MCF 10A (cell line): ENCODE results near the gene NT5DC3. TPM values are rescaled to one million over a fixed set of nuclear protein-coding genes. Genes with fewer than 3 reads are reported as not detected.

Experiments
- BruUV-seq: library from RNA; stranded (reverse); fragments of 400-500 nt; replicated peaks from 2 replicates; lab custom pipeline; 2021; lab: Mats Ljungman, UMichigan
- CTCF ChIA-PET: fragments of 300-600 bp; sonication (Branson Sonifier 250); formaldehyde crosslinking; extraction: SDS; loops from one replicate; lab custom pipeline; 2021; ENCODE audit warnings: antibody characterized with exemption, inconsistent platforms; lab: Yijun Ruan, JAX
- POLR2A ChIA-PET: fragments of 300-600, 350-650 bp; sonication (Branson Sonifier 250); formaldehyde crosslinking; extraction: SDS; loops from one replicate; lab custom pipeline; 2020; ENCODE audit warnings: antibody characterized with exemption, inconsistent platforms; lab: Yijun Ruan, JAX
- DNase-seq: peaks from one replicate; pipeline ENCODE4 v3.0.0-alpha.2; 2018; ENCODE audit not compliant: unreplicated experiment
- H3K27ac Mint-ChIP-seq: one replicate; pipeline ENCODE4 v1.8.0; 2022; ENCODE audit warnings: mild to moderate bottlenecking, low read depth, mixed read lengths; ENCODE audit not compliant: unreplicated experiment
- H3K27me3 Mint-ChIP-seq: one replicate; pipeline ENCODE4 v1.8.0; 2022; ENCODE audit warnings: mixed read lengths; ENCODE audit not compliant: insufficient read depth, unreplicated experiment
- H3K36me3 Mint-ChIP-seq: one replicate; pipeline ENCODE4 v1.8.0; 2022; ENCODE audit warnings: mild to moderate bottlenecking, moderate library complexity, mixed read lengths; ENCODE audit not compliant: insufficient read depth, unreplicated experiment
- H3K4me1 Mint-ChIP-seq: one replicate; pipeline ENCODE4 v1.8.0; 2022; ENCODE audit warnings: mixed read lengths; ENCODE audit not compliant: insufficient read depth, unreplicated experiment
- H3K4me3 Mint-ChIP-seq: one replicate; pipeline ENCODE4 v1.8.0; 2022; ENCODE audit warnings: mild to moderate bottlenecking, moderate library complexity, mixed read lengths; ENCODE audit not compliant: unreplicated experiment
- H3K9me3 Mint-ChIP-seq: one replicate; pipeline ENCODE4 v1.8.0; 2022; ENCODE audit warnings: mixed read lengths; ENCODE audit not compliant: unreplicated experiment
- CTCF ChIP-seq: fragments of 200-600 bp; IDR thresholded peaks from one replicate; pipeline ENCODE4 v1.8.0; 2022; ENCODE audit warnings: antibody characterized with exemption, mild to moderate bottlenecking; ENCODE audit not compliant: unreplicated experiment
- intact Hi-C: fragments of 100-400 bp; cut with micrococcal nuclease; formaldehyde crosslinking; loops from 2 replicates; pipeline ENCODE4 v1.14.1; 2022
- total RNA-seq: library from RNA; stranded (reverse); gene quantifications from 2 replicates; pipeline ENCODE4 v1.2.3, GENCODE V29; 2022

NT5DC3 gene
- total RNA-seq, 1 experiment from 2014 or later, result 15.1 TPM

- H3K27me3 Mint-ChIP-seq, result no peaks in the 10 kb centered on the region
- no peak for DNase-seq
- BruUV-seq, result no TSS peak
- peaks cover 12% of the 10 kb centered on the region for H3K36me3 Mint-ChIP-seq
- no peak for TF ChIP-seq CTCF
- no peak overlapping the region for H3K27ac Mint-ChIP-seq
- ChIA-PET CTCF (interaction anchor here (1.4 kb wide), 1 partner anchor 93 kb away, joined by 3 read pairs; no protein-coding TSS in a partner anchor), POLR2A (interaction anchor here (1.3 kb wide), 1 partner anchor 23 kb away, joined by 5 read pairs; no protein-coding TSS in a partner anchor)
- H3K4me1 Mint-ChIP-seq, result peaks cover 26% of the 10 kb centered on the region
- no peak overlapping the region for H3K4me3 Mint-ChIP-seq
- intact Hi-C loops, result no loop called here
- peaks cover 10% of the 10 kb centered on the region for H3K9me3 Mint-ChIP-seq
These were observed 6.1 kb downstream of the NT5DC3 start for GRCh38 chr12:103834942-103835341.

- DNase-seq, result no peak
- TF ChIP-seq CTCF, result no peak
- no TSS peak for BruUV-seq
- intact Hi-C loops, result no loop called here
- POLR2A ChIA-PET, result interaction anchor here (1.3 kb wide), 1 partner anchor 22 kb away, joined by 5 read pairs; no protein-coding TSS in a partner anchor
- H3K36me3 Mint-ChIP-seq, result peaks cover 12% of the 10 kb centered on the region
- H3K27me3 Mint-ChIP-seq, result no peaks in the 10 kb centered on the region
- peaks cover 10% of the 10 kb centered on the region for H3K9me3 Mint-ChIP-seq
- CTCF ChIA-PET, result interaction anchor here (0.7 to 1.4 kb wide), 3 partner anchors 94 to 304 kb away, joined by 3 to 4 read pairs (median 3); no protein-coding TSS in a partner anchor
- H3K27ac Mint-ChIP-seq, result peak overlapping the region; percentile 74
- H3K4me1 Mint-ChIP-seq, result peaks cover 25% of the 10 kb centered on the region
- H3K4me3 Mint-ChIP-seq, result no peak overlapping the region
These were observed 7.1 kb downstream of the NT5DC3 start for GRCh38 chr12:103833891-103834290.

GRCh38 chr12:103833095-103833775 is 7.8 kb downstream of the NT5DC3 start:
- peaks cover 12% of the 10 kb centered on the region for H3K36me3 Mint-ChIP-seq
- H3K27ac Mint-ChIP-seq, result peak overlapping the region; percentile 74
- H3K4me3 Mint-ChIP-seq, result no peak overlapping the region
- BruUV-seq, result no TSS peak
- no peaks in the 10 kb centered on the region for H3K27me3 Mint-ChIP-seq
- H3K9me3 Mint-ChIP-seq, result peaks cover 10% of the 10 kb centered on the region
- ChIA-PET POLR2A (interaction anchor here (0.6 to 1.3 kb wide), 3 partner anchors 21 to 97 kb away, joined by 3 to 5 read pairs (median 3); no protein-coding TSS in a partner anchor), CTCF (interaction anchor here (0.5 to 1.4 kb wide), 5 partner anchors 45 to 924 kb away, joined by 3 to 4 read pairs (median 4); no protein-coding TSS in a partner anchor)
- no peak for TF ChIP-seq CTCF
- peaks cover 21% of the 10 kb centered on the region for H3K4me1 Mint-ChIP-seq
- no peak for DNase-seq
- intact Hi-C loops, result no loop called here
